Inflammatory macrophage (primary cell): ENCODE measurements around the gene ZNF225.
"Not testable (repeated sequence)": the region's sequence is repeated elsewhere in the genome, so short reads cannot be mapped to it uniquely, and the experiment has no call there.

Experiments
- DNase-seq, 2 donors: peaks; one replicate each; pipeline ENCODE4 v3.0.0-alpha.2; 2020 to 2022

Gene ZNF225

GRCh38 chr19:44163789-44164188 lies 50.6 kb downstream of the ZNF225 start:
- no peak for DNase-seq

GRCh38 chr19:44164327-44164672 lies 51.1 kb downstream of the ZNF225 start:
- DNase-seq = peak in 1 of 2 donors; percentile 0

GRCh38 chr19:44164673-44165512 lies 51.7 kb downstream of the ZNF225 start, which contains the start of gene ZNF226:
TSS of gene ZNF226 (plus strand) at chr19:44165100. CDS start at chr19:44170081, 4,981 bp downstream.
- DNase-seq = peak; percentile 97 to 98

GRCh38 chr19:44170660-44171059 lies 57.5 kb downstream of the ZNF225 start:
- not testable (repeated sequence) for DNase-seq

GRCh38 chr19:44176590-44176989 lies 63.4 kb downstream of the ZNF225 start:
- no peak for DNase-seq

GRCh38 chr19:44180968-44181367 lies 67.8 kb downstream of the ZNF225 start:
- no peak for DNase-seq

- no peak for DNase-seq
Observed at GRCh38 chr19:44182145-44182544, 68.9 kb downstream of the ZNF225 start.
